ENCODE data around the gene SMARCC2.
"Not testable (repeated sequence)": the region's sequence is repeated elsewhere in the genome, so short reads cannot be mapped to it uniquely, and the experiment has no call there.

Gene SMARCC2

DNA sequence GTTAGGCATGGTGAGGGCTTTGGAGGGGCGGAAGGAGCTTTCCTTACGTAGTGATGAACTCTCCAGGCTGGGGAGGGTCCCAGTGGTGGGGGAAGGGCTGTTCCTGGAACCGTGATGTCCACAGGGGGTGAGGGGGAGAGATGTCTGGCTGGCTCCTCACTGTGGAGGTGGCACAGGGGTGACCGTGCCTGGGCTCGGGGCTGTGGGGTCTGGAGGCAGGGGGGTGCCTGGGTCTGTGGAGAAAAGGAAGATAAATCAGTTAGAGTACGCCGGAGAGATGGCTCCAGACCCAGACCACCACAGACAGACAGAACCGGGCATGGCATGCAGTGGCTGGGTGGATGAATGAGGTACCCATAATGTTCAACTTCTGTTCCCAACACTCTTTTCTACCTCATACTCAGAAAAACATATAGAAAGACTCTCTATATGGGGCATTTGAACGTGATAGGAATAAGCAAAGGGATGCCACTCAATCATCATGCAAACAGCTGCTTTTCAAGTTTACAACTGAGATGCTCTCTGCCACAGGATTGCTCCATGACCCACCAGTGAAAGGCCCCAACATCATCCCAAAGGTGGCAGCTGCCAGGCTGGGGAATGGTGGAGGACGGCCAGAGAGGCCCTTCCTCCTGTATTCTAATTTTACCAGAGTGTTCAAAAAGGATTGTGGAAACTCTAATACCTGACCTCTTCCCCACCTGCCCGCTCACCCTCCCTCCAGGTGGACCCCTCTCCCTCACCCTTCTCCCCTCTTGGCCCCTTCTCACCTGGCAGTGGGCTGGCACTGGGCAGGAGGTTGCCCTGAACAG is 25.5 kb downstream of the SMARCC2 start:
- no peak for DNase-seq (ENCODE audit: low spot score)

DNA sequence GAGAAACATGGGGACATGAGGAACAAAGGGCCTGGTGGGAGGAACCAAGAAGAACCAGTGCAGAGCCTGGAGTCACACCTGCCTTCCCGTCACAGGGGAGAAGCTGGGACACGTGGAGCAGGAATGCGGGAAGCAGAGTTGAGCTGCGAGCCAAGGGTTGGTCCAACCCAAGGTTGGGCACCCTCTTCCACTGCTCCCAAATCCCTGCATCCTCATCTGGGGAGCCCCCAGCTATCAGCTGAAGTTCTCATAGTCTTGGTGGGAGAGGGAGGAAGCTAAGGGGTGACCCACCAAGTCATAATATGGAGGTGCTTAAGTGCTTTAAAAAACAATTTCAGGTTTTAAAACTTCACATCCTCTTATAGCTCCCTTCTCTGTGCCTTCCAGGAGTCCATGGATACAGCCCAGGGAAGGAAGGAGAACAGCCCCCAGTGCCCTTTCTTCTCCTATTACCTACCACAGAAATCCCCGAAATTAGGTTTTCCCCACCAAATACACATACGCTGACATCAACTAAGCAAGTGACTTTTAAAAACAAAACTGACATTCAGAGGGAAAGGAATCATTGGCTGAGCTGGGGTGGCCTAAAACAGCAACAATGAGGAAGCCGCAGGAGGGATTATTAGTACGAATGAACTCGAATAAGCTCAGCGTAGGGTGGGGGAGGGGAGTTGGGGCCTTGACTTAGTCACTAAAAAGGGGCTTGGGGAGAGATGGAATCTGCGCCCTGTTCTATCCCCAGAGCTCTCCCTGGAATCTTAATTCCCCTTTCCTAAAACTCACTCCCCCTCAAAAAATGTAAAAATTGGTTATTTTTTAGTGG is 26.6 kb downstream of the SMARCC2 start:
- no peak for DNase-seq (ENCODE audit: low spot score)

DNA sequence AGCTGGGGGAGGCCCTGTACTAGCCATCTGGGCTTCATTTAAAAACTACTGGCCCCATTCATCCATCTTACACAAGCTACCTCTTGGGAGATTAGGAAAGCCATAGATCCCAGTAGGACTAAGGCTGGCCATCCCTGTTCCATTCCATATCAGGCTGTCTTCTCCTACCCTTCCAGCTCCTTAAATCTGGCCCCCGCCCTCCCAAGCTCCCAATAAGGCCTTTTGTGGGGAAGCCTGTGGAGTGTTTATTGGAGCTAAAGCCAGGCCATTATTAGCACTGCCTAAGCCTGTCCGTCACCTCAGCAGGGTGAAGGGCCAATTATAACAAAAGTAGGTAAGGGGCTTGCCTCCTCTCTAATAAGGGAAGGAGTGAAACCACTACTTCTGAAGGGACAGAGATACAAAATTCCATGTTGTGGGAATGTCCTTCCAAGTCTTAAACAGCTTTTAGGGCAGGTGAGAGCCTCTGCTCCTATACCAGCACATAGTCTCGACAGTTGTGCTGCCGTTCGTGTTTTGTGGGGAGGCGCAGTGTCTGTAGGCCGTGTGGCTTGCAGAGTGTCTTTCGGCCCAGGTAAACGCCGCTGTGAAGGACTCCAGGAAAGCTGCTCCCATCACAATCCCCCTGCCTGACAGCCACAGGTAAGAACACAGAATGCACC is 27.5 kb downstream of the SMARCC2 start:
- DNase-seq (ENCODE audit: low spot score): no peak

DNA sequence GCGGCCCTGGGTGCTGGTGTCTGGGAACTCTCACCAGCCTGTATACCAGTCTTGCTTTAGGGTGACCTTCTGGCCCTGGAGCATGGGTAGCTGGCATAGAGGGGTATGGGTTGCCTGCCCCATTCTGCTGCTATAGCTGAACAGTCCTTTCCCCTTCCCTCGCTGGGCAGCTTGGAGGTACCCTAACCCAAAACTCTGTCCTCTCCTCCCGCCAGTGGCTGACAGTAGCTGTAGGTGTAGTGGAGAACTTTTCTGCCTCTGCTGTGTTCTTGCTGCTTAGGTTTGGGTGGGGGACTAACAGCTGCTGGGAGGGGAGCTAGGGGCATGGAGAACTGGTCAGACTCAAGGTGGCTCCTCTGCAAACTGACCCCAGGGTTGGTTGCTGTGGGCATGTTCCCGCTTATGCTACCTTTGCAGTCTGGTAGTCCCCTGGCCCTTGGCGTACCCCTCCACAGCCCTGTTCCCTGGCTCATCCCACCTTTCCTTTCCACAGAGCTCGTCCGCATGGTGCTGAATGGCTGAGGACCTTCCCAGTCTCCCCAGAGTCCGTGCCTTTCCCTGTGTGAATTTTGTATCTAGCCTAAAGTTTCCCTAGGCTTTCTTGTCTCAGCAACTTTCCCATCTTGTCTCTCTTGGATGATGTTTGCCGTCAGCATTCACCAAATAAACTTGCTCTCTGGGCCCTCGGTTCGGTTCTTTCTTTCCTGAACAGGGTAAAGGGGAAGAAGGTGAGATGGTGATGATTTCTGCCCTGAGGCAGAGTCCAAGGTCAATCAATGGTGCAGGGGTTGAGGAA is 28.2 kb downstream of the SMARCC2 start:
- no peak for DNase-seq (ENCODE audit: low spot score)

DNA sequence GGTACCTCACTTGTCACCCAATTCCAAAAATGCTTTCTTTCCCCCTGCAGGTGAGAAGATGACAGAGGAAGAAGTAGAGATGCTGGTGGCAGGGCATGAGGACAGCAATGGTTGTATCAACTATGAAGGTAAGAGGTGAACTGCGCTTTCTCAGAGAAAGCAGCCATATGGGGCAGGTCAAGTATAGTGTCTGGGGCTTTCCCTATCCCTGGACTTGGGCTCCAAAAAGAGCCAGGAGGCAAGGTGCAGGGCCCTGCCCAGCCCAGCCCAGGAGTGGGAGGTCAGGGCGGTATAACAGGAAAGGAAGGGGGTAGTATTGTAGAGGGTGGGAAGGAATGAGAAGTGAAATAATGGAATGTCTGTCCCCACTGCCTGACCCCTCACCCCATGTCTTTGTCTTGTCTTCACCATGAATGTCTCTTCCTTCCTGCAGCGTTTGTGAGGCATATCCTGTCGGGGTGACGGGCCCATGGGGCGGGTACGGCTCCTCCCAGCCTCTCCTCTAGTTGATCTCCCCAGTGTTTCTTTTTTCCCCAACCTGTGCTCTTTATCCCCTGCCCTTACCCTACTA is 29.0 kb downstream of the SMARCC2 start:
- DNase-seq (ENCODE audit: low spot score): no peak

DNA sequence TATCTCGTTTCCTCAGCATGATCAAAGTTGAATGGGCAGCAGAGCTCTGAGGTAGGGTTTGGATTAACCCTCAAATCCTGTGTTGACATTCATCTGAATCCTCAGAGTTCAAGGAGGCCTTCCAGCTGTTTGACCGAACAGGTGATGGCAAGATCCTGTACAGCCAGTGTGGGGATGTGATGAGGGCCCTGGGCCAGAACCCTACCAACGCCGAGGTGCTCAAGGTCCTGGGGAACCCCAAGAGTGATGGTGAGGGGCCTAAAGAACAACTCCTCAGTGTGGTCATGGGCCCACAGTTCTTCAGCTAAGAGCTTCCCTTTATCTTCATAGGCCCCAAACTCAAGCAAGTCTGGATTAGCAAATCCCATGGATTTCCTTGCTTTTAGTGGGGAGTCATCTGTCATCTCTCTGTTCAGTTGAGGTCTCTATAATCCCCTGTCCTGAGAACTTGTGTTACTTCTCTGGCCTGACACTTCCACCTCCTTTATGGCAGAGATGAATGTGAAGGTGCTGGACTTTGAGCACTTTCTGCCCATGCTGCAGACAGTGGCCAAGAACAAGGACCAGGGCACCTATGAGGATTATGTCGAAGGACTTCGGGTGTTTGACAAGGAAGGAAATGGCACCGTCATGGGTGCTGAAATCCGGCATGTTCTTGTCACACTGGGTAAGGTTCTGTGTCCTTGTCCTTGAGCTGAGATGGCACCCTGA is 29.6 kb downstream of the SMARCC2 start:
- no peak for DNase-seq (ENCODE audit: low spot score)

DNA sequence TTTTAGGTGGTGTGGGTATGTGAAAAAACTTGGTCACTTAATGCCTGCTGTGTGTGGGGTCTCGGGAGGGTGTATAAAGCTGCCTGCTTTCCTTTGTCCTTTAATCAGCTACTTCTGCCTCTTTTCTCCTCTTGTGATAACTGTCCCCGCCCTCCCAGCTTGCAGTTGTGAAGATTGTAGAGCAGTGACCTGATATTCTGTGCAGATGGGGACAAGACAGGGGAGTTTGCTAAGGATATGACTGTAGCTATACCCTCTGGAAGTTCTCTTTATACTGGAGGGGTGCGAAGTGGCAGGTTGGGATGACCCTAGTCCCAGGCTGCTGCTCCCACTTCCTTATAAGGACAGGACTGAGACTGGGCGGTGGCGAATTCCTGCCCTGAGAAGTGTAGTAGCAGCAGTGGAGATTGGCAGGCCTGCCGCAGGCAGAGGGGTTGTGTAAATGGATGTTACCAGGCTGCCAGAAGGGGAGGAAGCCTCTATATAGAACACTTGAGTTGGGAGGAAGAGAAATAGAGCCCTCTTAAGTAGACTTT is 30.3 kb downstream of the SMARCC2 start:
- peak; percentile 38 for DNase-seq (ENCODE audit: low spot score)

DNA sequence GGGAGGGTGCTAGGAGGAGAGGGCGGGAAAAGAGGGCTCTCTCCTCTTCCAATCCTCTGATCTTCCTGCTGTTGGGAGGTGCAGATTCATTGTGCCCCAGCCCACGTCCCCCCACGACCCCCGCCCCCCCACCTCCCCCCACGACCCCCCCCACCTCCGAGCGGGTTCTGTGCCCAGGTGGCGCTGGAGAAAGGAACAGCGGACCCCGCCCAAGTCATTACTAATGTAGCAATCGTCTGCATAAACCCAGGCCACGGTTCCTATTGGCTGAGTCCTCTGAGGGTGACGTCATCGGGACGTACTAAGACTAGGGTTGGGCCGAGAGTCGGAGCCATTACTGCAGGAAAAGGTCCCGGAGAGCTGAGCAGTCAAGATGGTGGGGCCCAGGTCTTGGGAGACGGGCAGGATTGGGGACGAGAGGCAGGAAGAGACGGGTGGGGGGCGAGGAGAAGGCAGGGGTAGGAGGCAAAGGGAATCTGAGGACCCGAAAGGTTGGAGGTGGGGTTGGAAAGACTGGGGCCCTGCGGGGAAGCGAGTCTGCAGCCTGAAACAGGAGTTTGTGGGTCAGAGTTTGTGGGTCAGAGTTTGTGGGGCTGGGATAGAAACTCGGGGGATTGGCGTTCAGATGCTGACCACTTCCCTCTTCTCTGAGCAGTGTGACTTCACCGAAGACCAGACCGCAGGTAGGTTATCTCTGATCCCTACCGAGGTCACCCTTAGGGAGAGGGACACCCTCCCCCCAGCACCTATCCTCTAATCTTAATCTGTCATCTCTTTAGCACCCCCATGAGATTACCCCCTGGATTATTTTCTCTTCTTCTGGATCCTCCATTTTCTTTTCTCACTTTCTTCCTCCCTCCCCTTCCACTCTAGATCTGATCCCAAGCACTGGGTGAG is 31.0 kb downstream of the SMARCC2 start, which contains the start of gene MYL6:
MYL6 (plus strand) TSS at position 331 of the 897 bp plus-strand sequence; CDS start at position 374, 43 bp downstream.
- peak; percentile 98 for DNase-seq (ENCODE audit: low spot score)

DNA sequence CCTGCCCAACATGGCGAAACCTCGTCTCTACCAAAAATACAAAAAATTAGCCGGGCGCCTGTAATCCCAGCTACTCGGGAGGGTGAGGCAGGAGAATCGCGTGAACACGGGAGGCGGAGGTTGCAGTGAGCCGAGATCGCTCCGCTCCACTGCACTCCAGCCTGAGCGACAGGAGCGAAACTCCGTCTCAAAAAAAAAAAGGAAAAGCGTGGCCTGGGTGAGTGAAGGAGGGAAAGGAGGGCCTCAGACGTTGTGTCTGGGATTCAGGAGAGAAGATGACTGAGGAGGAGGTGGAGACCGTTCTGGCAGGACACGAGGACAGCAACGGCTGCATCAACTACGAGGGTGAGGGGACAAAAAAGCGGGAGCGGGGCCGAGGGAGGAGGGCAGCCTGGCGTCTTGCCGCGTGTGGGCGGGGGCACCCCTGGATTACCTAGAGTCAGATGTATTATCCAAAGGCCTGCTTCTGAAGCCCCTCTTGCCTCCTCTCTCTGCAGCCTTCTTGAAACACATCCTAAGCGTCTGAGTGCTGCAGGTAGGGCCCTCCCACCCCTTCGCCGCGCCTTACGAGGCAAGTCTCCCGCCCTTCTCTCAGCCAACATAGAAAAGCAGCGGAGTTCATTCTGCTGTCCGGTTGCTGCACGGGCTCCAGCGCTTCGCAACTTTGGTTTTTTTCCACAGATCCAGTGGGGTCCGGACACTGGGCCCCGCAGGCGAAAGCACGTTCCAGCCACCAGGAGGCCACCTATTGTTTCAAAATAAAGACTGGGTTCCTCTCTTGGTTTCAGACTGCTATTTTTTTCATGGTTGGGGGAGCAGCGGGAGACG is 31.9 kb downstream of the SMARCC2 start:
- peak; percentile 62 for DNase-seq (ENCODE audit: low spot score)

DNA sequence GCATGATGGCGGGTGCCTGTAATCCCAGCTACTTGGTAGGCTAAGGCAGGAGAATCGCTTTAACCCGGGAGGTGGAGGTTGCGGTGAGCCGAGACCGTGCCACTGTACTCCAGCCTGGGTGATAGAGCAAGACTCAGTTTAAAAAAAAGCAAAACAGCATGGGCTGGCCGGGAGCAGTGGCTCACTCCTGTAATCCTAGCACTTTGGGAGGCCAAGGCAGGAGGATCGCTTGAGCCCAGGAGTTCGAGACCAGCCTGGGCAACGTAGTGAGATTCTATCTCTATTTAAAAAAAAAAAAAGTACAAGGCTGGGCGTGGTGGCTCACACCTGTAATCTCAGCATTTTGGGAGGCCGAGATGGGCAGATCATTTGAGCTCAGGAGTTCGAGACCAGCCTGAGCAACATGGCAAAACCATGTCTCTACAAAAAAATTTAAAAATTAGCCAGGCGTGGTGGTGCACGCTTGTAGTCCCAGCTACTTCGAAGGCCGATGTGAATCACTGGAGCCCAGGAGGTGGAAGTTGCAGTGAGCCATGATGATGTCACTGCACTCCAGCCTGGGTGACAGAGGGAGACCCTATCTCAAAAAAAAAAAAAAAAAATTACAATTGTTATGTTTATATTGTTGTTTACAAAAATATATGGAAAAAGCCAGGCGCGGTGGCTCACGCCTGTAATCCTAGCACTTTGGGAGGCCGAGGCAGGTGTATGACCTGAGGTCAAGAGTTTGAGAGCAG is 32.7 kb downstream of the SMARCC2 start:
- DNase-seq (ENCODE audit: low spot score): not testable (repeated sequence)

DNA sequence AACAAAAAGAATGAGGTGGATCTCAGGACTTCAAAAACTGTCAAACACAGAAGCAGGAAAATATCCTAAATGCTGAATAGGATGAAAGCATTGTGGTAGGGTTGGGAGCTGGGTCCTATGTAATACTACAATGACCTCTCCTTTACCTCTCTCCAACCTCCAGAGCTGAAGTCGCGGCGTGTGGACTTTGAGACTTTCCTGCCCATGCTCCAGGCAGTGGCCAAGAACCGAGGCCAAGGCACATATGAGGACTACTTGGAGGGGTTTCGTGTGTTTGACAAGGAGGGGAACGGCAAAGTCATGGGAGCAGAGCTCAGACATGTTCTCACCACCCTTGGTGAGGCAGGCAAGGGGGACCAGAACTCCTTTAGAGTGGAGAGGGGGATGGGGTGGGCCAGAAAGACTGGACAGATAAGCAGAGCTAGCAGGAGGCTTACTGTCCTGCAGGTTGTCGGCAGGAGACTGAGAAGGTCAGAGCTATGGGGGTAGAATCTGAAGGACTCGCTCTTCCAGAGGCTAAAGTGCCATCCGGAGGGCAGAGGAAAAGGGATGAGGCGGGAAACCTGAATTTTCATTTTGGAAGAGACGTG is 33.9 kb downstream of the SMARCC2 start:
- no peak for DNase-seq (ENCODE audit: low spot score)

DNA sequence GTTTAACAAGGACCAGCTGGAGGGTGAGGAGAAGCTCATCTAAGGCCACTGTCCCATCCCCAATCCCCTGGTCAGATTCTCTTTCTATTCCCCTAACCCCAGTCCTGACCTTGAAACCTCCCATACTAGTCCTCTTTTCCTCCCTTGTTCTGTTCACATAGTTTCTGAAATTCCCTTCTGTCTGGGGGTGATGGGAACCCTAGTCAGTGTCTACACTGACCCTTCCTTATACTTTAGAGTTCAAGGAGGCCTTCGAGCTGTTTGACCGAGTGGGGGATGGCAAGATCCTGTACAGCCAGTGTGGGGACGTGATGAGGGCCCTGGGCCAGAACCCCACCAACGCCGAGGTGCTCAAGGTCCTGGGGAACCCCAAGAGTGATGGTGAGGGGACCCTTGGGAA is 34.5 kb downstream of the SMARCC2 start:
- no peak for DNase-seq (ENCODE audit: low spot score)

DNA sequence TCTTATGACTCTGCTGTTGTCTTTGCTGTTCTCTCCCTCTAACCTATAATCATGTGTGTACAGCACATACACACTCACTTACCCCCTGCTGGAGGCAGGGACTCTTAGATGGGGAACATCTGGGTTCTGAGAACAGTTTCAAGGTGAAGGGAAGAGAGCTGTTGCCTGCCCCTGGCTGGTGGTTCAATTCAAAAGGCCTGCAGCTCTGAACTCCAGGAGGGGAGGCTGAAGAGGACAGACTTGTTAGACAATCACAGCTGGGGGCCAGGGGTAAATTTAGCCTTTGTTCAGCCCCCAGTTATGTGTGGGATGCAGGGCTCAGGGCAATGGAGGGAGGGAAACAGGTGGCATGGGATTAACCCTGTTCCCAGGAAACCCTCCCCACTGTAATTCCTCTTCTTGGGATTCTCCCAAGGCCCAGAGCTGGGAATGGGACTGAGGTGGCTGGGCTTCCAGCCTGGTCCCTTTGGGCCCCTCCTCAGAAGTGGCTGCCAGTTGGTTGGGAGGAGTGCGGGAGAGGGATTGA is 35.0 kb downstream of the SMARCC2 start:
- no peak for DNase-seq (ENCODE audit: low spot score)

DNA sequence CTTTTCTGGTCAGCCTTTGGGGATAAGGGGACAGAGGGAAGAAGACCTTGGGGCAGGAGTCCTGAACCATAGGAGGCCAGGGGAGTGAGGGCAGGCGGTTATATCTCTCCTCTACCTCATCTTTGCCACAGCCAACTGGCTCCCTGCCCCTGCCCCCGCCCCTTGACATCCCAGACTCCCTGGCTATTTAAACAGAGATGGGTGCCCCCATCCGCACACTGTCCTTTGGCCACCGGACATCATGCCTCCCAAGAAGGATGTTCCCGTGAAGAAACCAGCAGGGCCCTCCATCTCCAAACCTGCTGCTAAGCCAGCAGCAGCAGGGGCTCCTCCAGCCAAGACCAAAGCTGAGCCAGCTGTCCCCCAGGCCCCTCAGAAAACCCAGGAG is 35.6 kb downstream of the SMARCC2 start:
- DNase-seq (ENCODE audit: low spot score): no peak

DNA sequence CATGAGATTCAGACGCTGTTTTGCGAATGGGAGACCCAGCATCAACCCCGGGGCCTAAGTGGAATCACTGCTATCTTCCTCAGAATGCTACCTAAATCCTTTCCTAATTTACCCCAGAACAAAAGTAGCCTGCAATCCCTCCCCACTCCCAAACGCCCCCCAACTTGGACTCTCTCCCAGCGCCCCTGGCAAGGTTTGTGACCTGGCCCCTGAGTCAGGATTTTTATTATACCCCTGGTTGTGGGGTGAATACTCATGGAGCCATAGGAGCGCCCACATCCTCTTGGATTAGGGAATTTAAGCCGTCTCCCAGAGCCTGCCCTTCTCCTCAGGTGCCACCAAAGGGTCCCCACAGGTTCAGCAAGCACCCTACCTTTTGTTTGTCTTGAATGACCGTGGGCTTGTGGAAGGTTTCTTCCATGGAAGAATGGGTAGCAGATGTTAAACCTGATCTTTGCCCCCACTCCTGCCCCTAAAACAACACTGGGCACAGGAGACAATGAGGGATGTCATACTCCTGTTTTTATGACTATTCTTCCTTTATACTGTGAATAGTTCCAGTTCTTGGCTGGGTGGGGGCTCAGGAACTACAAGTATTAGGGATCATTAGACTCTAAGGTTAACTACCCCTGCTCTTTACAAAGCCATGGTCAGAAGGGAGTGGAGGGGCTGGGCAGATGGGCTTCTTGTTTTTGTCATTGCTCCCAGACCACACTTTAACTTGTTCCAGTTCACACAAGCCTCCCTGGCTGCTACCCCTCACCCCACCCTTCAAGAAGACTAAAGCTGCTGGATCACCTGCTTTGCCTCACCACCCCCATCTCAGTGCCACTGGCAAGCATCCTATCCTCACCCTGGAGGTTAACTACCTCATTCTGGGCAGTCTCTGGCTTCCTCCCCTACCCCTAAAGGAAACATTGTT is 36.3 kb downstream of the SMARCC2 start:
- DNase-seq (ENCODE audit: low spot score): no peak

DNA sequence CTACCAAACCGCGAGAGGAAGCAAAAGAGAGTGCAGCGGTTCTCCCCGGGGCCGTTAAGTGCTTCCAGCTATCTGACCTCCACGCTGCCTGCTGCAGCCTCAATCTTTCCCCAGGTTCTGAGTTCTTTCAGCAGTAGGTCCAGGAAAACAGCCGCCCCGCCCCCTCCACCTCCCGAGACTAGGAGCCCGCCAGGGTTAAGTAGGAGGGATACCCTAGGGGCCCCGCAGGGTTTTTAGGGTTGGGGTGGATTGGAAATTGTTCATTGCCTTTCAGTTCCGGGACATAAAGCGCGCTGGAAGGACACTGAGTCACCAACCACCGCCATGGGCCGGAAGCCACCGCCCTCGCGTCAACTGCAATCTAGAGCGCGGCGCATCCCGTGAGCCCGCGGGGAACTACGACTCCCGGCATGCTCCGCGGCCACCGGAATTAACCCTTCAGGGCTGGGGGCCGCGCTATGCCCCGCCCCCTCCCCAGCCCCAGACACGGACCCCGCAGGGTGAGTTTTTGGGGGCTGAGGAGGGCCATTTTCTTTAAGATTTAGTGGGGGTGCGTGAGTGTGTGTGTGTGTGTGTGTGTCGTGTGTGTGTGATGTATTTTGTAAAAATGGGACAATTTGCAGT is 37.0 kb downstream of the SMARCC2 start, which contains the start of gene MYL6B:
MYL6B (plus strand) TSS at position 456 of the 624 bp plus-strand sequence. CDS start 1,332 bp downstream, outside the sequence.
- peak; percentile 88 for DNase-seq (ENCODE audit: low spot score)
